Ascending aorta (tissue), 2 donors: ENCODE measurements around the gene DACH2. TPM values are rescaled to one million over a fixed set of nuclear protein-coding genes. Genes with fewer than 3 reads are reported as not detected.

Source experiments
- DNase-seq, 2 donors: peaks; one replicate each; pipeline ENCODE4 v3.0.0-alpha.2; 2019; ENCODE audit warnings: low spot score in 2 of 2
- H3K27ac ChIP-seq, 2 donors: fragments of 200-600 bp; sonication (generic); one replicate each; pipeline ENCODE4 v1.5.1; 2016 to 2017; ENCODE audit warnings: mild to moderate bottlenecking in 1 of 2
- H3K27me3 ChIP-seq: fragments of 200-600 bp; sonication (generic); one replicate; pipeline ENCODE4 v1.5.1; 2017
- H3K36me3 ChIP-seq, 2 donors: fragments of 200-600 bp; sonication (generic); one replicate each; pipeline ENCODE4 v1.5.1; 2016
- H3K4me1 ChIP-seq, 2 donors: fragments of 200-600 bp; sonication (generic); one replicate each; pipeline ENCODE4 v1.5.1; 2016 to 2017; ENCODE audit warnings: mild to moderate bottlenecking in 1 of 2
- H3K4me3 ChIP-seq, 2 donors: fragments of 200-600 bp; sonication (generic); one replicate each; pipeline ENCODE4 v1.5.1; 2016 to 2017; ENCODE audit warnings: mild to moderate bottlenecking in 1 of 2
- H3K9me3 ChIP-seq, 2 donors: fragments of 200-600 bp; sonication (generic); one replicate each; pipeline ENCODE4 v1.5.1; 2016
- intact Hi-C: fragments of 100-400 bp; cut with DNase I; formaldehyde crosslinking; loops from one replicate; pipeline ENCODE4 v1.15.1; 2023
- total RNA-seq: library from RNA; depleted of rRNA; stranded (reverse); fragments of >200 nt; gene quantifications from one replicate; pipeline ENCODE4 v1.1.0, GENCODE V29; 2016
- TF ChIP-seq, protein P1 (sequence below), 3 experiments: fragments of 200-600 bp in 2 of 3; fragments of 450-650 bp in 1 of 3; sonication (generic) in 2 of 3; IDR thresholded peaks; one replicate each; pipeline ENCODE4 v1.5.1; 2016 to 2019; ENCODE audit warnings: antibody characterized with exemption in 3 of 3, mild to moderate bottlenecking in 1 of 3, moderate library complexity in 1 of 3

Gene DACH2
- total RNA-seq, 1 donor from 2014 or later = not detected

DNA sequence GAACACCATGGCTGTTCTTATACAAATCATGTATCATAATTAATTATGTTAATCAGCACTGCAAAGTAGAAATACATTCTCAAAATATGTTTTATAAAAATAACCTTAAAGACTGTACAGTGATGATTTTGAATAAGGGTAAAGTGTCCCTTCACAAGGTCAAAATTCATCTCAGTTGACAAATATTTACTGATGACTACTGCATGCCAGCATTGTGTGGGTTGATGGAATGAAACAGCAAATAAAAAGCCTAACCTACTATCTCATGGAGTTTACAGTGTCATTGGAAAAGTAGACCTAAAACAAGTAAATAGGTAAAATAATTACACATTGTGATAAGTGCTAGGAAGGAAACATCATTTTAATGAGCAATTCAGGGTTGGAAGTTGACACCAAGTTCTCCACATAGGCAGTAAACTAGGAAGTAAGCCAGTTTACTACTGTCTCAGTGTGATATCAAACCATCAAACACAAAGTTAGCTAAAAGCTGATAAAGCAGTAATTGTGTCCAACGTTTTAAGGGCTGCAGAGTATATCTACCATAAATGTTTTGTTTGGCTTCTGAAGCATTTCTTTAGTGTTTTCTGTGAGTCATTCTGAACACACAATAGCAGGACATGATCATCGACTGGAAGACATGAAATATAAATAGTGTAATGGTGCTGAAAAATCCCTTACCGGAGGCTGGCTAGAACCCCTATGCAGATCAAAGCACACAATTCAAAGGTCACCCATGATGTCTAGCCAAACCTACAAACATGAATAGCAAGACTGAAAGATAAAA lies 221.8 kb downstream of the DACH2 start:
- Histone ChIP-seq H3K27ac (no peak overlapping the region), H3K9me3 (no peaks in the 10 kb centered on the region), H3K4me1 (no peaks in the 10 kb centered on the region), H3K36me3 (no peaks in the 10 kb centered on the region), H3K4me3 (no peak overlapping the region), H3K27me3 (no peaks in the 10 kb centered on the region)
- TF ChIP-seq, protein P1, sequence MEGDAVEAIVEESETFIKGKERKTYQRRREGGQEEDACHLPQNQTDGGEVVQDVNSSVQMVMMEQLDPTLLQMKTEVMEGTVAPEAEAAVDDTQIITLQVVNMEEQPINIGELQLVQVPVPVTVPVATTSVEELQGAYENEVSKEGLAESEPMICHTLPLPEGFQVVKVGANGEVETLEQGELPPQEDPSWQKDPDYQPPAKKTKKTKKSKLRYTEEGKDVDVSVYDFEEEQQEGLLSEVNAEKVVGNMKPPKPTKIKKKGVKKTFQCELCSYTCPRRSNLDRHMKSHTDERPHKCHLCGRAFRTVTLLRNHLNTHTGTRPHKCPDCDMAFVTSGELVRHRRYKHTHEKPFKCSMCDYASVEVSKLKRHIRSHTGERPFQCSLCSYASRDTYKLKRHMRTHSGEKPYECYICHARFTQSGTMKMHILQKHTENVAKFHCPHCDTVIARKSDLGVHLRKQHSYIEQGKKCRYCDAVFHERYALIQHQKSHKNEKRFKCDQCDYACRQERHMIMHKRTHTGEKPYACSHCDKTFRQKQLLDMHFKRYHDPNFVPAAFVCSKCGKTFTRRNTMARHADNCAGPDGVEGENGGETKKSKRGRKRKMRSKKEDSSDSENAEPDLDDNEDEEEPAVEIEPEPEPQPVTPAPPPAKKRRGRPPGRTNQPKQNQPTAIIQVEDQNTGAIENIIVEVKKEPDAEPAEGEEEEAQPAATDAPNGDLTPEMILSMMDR (IDR thresholded peaks at IDR 0.05) = no peak
- DNase-seq = no peak
- intact Hi-C loops = no loop called here

DNA sequence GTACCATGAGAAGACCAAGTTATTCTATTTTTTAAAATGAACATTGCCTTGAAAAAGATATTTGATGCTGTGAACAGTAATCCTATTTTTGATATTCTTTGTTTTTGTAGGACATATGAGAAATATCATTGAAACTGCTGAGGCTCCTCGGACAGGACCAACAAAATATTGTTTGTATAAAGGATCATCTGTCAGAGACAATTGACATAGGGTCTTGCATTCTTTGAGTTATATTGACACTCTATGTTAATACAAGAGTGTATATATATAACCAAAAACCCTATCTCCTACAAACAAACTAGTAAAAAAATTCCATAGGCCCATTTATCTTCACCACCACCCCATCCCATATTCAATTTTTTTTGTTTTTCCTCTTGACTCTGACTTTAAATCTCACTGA lies 222.7 kb downstream of the DACH2 start:
- TF ChIP-seq, protein P1 (IDR thresholded peaks at IDR 0.05) = no peak
- Histone ChIP-seq H3K27me3 (no peaks in the 10 kb centered on the region), H3K9me3 (no peaks in the 10 kb centered on the region), H3K4me3 (no peak overlapping the region), H3K4me1 (no peaks in the 10 kb centered on the region), H3K27ac (no peak overlapping the region), H3K36me3 (no peaks in the 10 kb centered on the region)
- DNase-seq = no peak
- intact Hi-C loops = no loop called here

DNA sequence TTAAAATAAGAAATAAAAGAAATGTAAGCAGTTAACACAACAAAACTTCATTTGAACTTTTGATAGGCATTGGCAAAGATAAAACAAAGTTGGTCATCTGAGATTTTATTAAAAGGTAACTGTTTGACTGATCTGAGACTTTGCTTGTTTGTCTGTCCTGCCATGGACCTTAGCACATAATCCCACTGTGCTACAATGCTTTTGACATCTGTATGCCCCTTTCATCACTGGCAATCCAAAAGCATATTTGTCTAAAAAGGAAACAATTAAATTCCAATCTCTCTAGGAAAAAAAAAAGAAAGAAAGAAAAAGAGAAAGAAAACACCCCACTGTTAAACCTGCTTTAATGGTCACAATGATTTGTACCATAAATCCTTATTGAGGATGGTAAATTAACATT lies 231.0 kb downstream of the DACH2 start:
- Histone ChIP-seq H3K27me3 (no peaks in the 10 kb centered on the region), H3K4me1 (no peaks in the 10 kb centered on the region), H3K27ac (no peak overlapping the region), H3K36me3 (no peaks in the 10 kb centered on the region), H3K4me3 (no peak overlapping the region), H3K9me3 (no peaks in the 10 kb centered on the region)
- DNase-seq = no peak
- intact Hi-C loops = no loop called here
- TF ChIP-seq, protein P1 (IDR thresholded peaks at IDR 0.05) = no peak

DNA sequence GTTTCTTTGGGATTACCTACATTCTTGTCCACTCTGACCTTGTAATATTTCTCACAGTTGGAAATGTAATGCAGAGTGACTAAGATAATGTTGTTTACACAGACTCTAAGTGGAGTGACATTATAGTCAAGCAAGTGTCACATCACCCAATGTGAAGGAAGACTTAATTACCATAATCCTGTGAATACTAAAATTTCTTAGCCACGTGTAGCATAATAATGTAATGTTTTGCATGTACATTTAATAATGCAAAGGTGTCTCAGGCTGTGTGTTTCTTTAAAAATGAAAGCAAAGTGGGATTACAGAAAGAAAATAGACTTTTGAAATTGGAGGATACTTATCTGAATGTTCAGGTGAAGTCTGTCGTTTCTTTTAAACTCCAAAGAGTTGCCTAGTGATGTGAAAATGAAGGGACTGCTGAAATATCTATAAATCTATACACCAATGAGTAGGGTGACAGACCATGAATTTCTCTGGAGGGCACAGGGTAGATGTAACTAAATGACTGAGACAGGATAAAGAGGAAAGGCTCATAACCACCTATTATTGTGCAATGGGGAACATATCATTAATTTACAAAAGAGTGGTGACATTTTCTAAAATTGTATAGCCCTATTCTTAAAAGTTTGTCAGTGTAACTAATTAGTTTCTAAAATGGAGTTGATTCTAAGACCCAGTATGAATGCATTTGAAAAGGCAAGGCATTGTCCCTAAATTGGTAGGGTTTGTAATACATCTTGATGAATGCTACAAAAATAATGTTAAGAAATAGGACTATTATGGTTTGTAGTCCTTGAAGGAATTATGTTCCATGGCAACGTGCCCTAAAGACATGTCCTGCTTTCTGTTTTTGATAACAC lies 235.7 kb downstream of the DACH2 start:
- H3K27me3 ChIP-seq = no peaks in the 10 kb centered on the region
- no peak overlapping the region for H3K4me3 ChIP-seq
- TF ChIP-seq, protein P1 (IDR thresholded peaks at IDR 0.05) = no peak
- no peak overlapping the region for H3K27ac ChIP-seq
- H3K4me1 ChIP-seq = no peaks in the 10 kb centered on the region
- intact Hi-C loops = no loop called here
- no peaks in the 10 kb centered on the region for H3K36me3 ChIP-seq
- no peak for DNase-seq
- H3K9me3 ChIP-seq = no peaks in the 10 kb centered on the region

DNA sequence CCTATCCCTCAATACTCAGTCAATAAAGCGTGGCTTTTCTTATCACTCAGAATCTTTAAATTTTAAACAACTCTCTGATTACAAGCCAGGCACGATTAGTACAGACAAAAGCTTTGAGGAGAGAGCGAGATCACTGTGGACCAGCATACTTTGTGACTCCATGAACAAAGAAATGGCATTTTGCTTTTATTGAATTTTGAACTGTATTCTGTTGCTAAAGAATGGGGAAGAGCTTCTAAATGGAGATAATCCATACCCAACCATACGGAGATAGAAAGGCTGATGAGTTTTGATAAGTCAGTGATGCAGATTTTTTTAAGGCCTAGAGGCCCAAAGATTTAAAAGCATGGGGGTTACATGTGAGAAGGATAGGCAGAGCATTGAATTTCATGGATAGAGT lies 259.1 kb downstream of the DACH2 start:
- TF ChIP-seq, protein P1 (IDR thresholded peaks at IDR 0.05) = no peak
- Histone ChIP-seq H3K4me3 (no peak overlapping the region), H3K9me3 (no peaks in the 10 kb centered on the region), H3K27ac (no peak overlapping the region), H3K36me3 (no peaks in the 10 kb centered on the region), H3K4me1 (no peaks in the 10 kb centered on the region), H3K27me3 (no peaks in the 10 kb centered on the region)
- no peak for DNase-seq
- intact Hi-C loops = no loop called here
